ES-I3 (cell line): Measurements from ENCODE around the gene KCNJ9.

ENCODE experiments used
- H3K36me3 ChIP-seq: 2 replicates; pipeline ENCODE4 v1.6.1; 2013; ENCODE audit warnings: mild to moderate bottlenecking, low read length, control low read depth, moderate library complexity; ENCODE audit not compliant: insufficient read depth
- H3K4me1 ChIP-seq: 2 replicates; pipeline ENCODE4 v1.6.1; 2013; ENCODE audit warnings: mild to moderate bottlenecking, control low read depth, low read length; ENCODE audit not compliant: insufficient read depth
- H3K9ac ChIP-seq: 2 replicates; pipeline ENCODE4 v1.6.1; 2013; ENCODE audit warnings: low read depth, mild to moderate bottlenecking, low read length, moderate library complexity
- H3K9me3 ChIP-seq: 2 replicates; pipeline ENCODE4 v1.6.1; 2013; ENCODE audit warnings: mild to moderate bottlenecking, low read length, moderate library complexity; ENCODE audit not compliant: control insufficient read depth, insufficient read depth

Gene KCNJ9

DNA sequence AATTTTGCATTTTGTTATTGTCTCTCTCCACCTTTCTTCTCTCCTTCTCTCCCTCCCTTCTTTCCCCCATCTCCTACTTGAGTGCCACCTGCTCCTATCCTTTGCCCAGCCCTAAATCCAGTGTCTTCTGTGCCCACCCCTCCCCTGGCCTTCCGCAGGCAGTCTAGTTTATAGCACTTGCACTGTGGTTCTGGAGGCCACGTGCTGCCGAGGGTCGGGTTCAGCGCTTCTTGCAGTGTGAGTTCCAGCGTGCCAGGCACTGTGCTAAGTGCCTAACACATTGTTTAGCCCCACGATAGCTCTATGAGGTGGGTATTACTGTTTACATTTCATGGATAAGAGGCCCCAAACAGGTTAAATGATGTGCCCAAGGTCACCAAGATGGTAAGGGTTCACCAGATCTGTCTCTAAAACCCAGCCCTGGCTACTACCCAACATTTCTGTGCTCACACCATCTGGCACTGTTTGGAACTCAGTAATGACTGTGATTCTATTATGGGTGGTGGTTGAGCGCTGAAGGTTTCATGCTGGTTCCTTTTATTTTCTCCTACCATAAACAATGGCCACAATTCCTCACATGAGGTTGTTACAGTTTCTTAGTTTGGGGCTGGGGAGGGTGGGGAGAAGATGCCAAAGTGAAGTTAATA, 56.0 kb downstream of the KCNJ9 start:
- H3K9me3 ChIP-seq = no peaks in the 10 kb centered on the region
- peaks cover 12% of the 10 kb centered on the region for H3K36me3 ChIP-seq
- H3K9ac ChIP-seq = no peak overlapping the region
- H3K4me1 ChIP-seq = no peaks in the 10 kb centered on the region

- Histone ChIP-seq H3K9ac (no peak overlapping the region), H3K4me1 (no peaks in the 10 kb centered on the region), H3K9me3 (no peaks in the 10 kb centered on the region), H3K36me3 (peaks cover 5% of the 10 kb centered on the region; the same call in 1 of the 2 replicates)
These were observed 58.5 kb downstream of the KCNJ9 start for GRCh38 chr1:160139840-160140239.
